ENCODE results near the gene PLCB2. TPM values are rescaled to one million over a fixed set of nuclear protein-coding genes. Genes with fewer than 3 reads are reported as not detected.

PLCB2 gene
- total and polyA plus RNA-seq, 2 donors (not counting 3 experiments of a cell fraction or from before 2014, with no cell fraction given) = 1.5 to 1.6 TPM

GRCh38 chr15:40293905-40294895 is 13.5 kb downstream of the PLCB2 start:
- no peaks in the 10 kb centered on the region for H3K79me2 ChIP-seq (ENCODE audit: control insufficient read depth, insufficient read depth, low read length)
- no peak overlapping the region for H2AFZ ChIP-seq (ENCODE audit: low read depth, low read length)
- POLR2A ChIA-PET = no interaction called here
- H3K9me3 ChIP-seq (replicated peaks; ENCODE audit: control insufficient read depth, insufficient read depth, low read length) = no peaks in the 10 kb centered on the region
- TF ChIP-seq POLR2A (IDR thresholded peaks at IDR 0.05; ENCODE audit: low read depth, low read length) (no peak), POLR2AphosphoS5 (IDR thresholded peaks at IDR 0.05; ENCODE audit: insufficient read depth, low read depth, low read length) (no peak), GATA2 (IDR thresholded peaks at IDR 0.05; ENCODE audit: insufficient read depth, insufficient read length, low read depth, low read length) (no peak), FOS (IDR thresholded peaks at IDR 0.05; ENCODE audit: borderline replicate concordance, insufficient read depth, low read length) (no peak), JUN (IDR thresholded peaks at IDR 0.05; ENCODE audit: borderline replicate concordance, insufficient read depth, insufficient read length, low read depth) (no peak), CTCF (IDR thresholded peaks at IDR 0.05; ENCODE audit: extremely low read depth in 1 of 2, insufficient read depth in 1 of 2, low read depth in 1 of 2, low read length in 2 of 2) (no peak), MYC (IDR thresholded peaks at IDR 0.05; ENCODE audit: low read depth, low read length) (no peak), EZH2 (IDR thresholded peaks at IDR 0.05; ENCODE audit: borderline replicate concordance, low read depth, low read length, severe bottlenecking) (no peak), MAX (IDR thresholded peaks at IDR 0.05; ENCODE audit: insufficient read depth, insufficient read length) (no peak)
- no peaks in the 10 kb centered on the region for H3K36me3 ChIP-seq (ENCODE audit: control insufficient read depth in 2 of 2, extremely low read depth in 1 of 2, insufficient read depth in 2 of 2, low read length in 2 of 2)
- H3K9ac ChIP-seq (replicated peaks; ENCODE audit: extremely low read depth, insufficient read depth, low read length) = no peak overlapping the region
- intact Hi-C loops (cut with micrococcal nuclease) = no loop called here
- CTCF ChIA-PET = interaction anchor here (1.0 to 7.5 kb wide), 7 partner anchors 9 to 77 kb away, joined by 3 to 77 read pairs (median 5); partner anchors contain the start of gene PLCB2
- BruUV-seq (replicated peaks) = no TSS peak
- H3K27ac ChIP-seq (ENCODE audit: insufficient read depth, low read depth, low read length) = no peak overlapping the region
- FAIRE-seq = no peak
- dilution Hi-C loops (cut with MboI; ENCODE audit: extremely low pct_ligation_motif_present, low sequenced_read_pairs) = no loop called here
- peaks cover 0 to 27% of the 10 kb centered on the region in 2 experiments for H3K27me3 ChIP-seq (ENCODE audit: control insufficient read depth in 2 of 2, insufficient read depth in 2 of 2, low read length in 2 of 2)
- H3K4me3 ChIP-seq (replicated peaks in 1 of 3; ENCODE audit: insufficient read depth in 1 of 3, low read depth in 1 of 3, low read length in 3 of 3) = no peak overlapping the region
- no peak for DNase-seq (ENCODE audit: low read depth, low spot score)
- H3K9me1 ChIP-seq (replicated peaks; ENCODE audit: control insufficient read depth, extremely low read depth, insufficient read depth, low read length) = no peaks in the 10 kb centered on the region
- H3K4me1 ChIP-seq (ENCODE audit: control insufficient read depth, extremely low read depth, insufficient read depth, low read length) = no peaks in the 10 kb centered on the region
- no peak overlapping the region for H3K4me2 ChIP-seq (ENCODE audit: insufficient read depth, low read length)
- no peaks in the 10 kb centered on the region for H4K20me1 ChIP-seq (replicated peaks; ENCODE audit: control insufficient read depth, extremely low read depth, insufficient read depth, low read length)

Measured in endothelial cell of umbilical vein (primary cell).